Right lobe of liver (tissue), 4 donors: ENCODE results near the gene FBLN2.

ENCODE experiments used
- POLR2A ChIP-seq: fragments of 450-650 bp; IDR thresholded peaks from one replicate; pipeline ENCODE4 v1.6.1; 2017; ENCODE audit warnings: antibody characterized with exemption, mild to moderate bottlenecking
- TF ChIP-seq, protein P1 (sequence below), 4 donors: fragments of 200-600 bp in 3 of 4; fragments of 450-650 bp in 1 of 4; IDR thresholded peaks; one replicate each; pipeline versions ENCODE4 v1.5.1 to v1.8.0; 2016 to 2022; ENCODE audit warnings: antibody characterized with exemption in 4 of 4, mild to moderate bottlenecking in 2 of 4
- donor health status: DM: no; HTN: no; CAD: no.
- donor health status: DM: no; HTN: no; CAD: no.
- donor health status: DM: no; HTN: yes; CAD: no.

DNA sequence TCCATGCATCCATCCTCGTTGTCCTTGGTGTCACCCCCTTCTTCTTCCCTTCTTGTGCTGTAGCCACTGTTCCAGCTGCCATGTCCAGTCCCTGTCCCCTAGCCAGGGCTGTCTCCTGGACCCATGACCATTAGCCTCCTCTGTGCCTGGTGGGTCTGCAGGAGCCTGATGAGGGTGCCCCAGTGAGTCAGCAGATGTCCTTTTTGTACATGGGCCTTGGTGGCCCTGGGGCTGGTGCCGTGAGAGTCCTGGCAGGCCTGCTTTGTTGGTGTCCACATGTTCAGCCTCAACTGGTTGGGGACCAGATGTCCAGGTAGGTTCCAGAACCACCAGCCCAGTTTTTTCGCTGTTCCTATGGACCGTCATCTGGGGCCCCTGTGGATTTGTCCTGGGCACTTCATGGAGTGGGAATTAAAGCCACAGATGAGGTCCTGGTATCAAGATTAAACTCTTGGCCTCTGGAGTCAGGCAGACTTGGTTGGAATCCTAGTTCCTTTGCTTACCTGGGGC, 66.1 kb downstream of the FBLN2 start:
- TF ChIP-seq POLR2A: no peak
- TF ChIP-seq, protein P1, sequence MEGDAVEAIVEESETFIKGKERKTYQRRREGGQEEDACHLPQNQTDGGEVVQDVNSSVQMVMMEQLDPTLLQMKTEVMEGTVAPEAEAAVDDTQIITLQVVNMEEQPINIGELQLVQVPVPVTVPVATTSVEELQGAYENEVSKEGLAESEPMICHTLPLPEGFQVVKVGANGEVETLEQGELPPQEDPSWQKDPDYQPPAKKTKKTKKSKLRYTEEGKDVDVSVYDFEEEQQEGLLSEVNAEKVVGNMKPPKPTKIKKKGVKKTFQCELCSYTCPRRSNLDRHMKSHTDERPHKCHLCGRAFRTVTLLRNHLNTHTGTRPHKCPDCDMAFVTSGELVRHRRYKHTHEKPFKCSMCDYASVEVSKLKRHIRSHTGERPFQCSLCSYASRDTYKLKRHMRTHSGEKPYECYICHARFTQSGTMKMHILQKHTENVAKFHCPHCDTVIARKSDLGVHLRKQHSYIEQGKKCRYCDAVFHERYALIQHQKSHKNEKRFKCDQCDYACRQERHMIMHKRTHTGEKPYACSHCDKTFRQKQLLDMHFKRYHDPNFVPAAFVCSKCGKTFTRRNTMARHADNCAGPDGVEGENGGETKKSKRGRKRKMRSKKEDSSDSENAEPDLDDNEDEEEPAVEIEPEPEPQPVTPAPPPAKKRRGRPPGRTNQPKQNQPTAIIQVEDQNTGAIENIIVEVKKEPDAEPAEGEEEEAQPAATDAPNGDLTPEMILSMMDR (IDR thresholded peaks at IDR 0.05): no peak
